H1 (cell line): Measurements from ENCODE around the gene CD200R1L. TPM values are rescaled to one million over a fixed set of nuclear protein-coding genes. Genes with fewer than 3 reads are reported as not detected.

ENCODE experiments used
- CTBP2 ChIP-seq: IDR thresholded peaks from 2 replicates; pipeline ENCODE4 v1.7.0; 2011; ENCODE audit warnings: borderline replicate concordance, mild to moderate bottlenecking, moderate library complexity, mixed read lengths, low read length; ENCODE audit not compliant: insufficient read depth, insufficient read length
- RBBP5 ChIP-seq: IDR thresholded peaks from 2 replicates; pipeline ENCODE4 v1.7.1; 2012; ENCODE audit warnings: low read depth, mild to moderate bottlenecking, inconsistent platforms, low read length, moderate library complexity, borderline replicate concordance
- polyA plus RNA-seq, 7 experiments: library from polyadenylated mRNA; depleted of rRNA in 3 of 7; stranded (reverse) in 5 of 7; unstranded in 2 of 7; fragments of >200 nt in 5 of 7; fragments of 200-250 nt in 2 of 7; gene quantifications; 1 replicate in 5 of 7; 2 replicates in 1 of 7; 4 replicates in 1 of 7; pipeline versions ENCODE4 v1.2.1 to v1.2.3, GENCODE V29; 2011 to 2013; ENCODE audit warnings: missing spikeins in 2 of 7, mixed read lengths in 2 of 7
- total RNA-seq: library from RNA; stranded (reverse); fragmentation: NEBNext Ultra II Directional; extraction: Animal tissue kit (Norgen Biotek cat#: 25700); gene quantifications from 2 replicates; pipeline ENCODE4 v1.2.1, GENCODE V29; 2021

CD200R1L gene
- total and polyA plus RNA-seq, 2 of the 8 experiments (the other 6 are each of a cell fraction or from before 2014, with no cell fraction given), result not detected

DNA sequence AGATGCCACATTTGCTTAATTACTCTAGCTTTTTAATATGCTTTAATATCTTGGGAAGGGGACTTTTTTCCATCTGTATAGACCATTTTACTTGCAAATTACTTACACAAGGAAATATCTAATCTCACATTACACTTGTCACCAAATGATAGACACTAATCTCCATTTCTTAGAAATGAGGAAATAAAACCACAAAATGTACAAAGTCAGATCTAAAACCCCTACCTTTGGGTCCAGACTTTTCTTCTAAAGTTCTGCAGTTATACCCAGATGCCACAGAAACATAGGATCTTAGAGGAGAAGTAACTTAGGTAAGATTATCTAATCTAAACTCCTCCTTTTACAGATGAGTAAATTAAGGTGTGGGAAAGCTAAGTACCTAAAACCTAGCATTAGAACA is 44.3 kb downstream of the CD200R1L start (continued):
- TF ChIP-seq CTBP2 (no peak), RBBP5 (no peak)
